ENCODE results near the gene PPY. TPM values are rescaled to one million over a fixed set of nuclear protein-coding genes. Genes with fewer than 3 reads are reported as not detected.

PPY gene
- total RNA-seq, 1 experiment from 2014 or later, result not detected

DNA sequence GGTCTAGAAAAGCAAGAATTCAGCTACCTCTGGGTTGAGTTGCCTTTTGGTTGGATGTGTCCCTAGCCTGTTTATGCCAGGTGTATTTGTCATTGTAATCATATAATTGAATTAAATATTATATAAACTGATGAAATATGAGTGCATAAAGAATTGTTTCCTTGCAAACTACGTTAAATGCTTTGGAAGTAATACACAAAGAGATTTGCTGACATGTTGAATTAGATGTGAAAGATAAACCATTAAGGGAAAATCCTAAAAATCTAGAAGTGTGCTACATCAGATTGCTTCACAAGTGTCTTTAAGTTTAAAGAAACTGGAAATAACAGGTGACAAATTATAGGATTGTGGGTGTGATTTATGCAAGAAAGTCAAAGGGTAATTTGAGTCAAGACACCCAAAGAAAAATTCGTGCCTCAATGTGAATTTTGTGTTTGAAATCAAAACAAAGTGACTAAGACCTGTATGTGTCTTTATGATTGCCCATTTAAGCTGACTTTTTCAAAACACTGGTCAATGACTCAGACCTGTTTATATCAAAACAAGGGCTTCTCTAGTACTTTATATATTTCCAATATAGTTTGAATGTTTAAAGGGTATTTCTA lies 16.6 kb upstream of the PPY start:
- Histone ChIP-seq H2AFZ (ENCODE audit: low read length) (no peak overlapping the region), H4K5ac (ENCODE audit: insufficient read length, low read depth, low read length) (no peak overlapping the region), H3K56ac (ENCODE audit: insufficient read length, low read depth, low read length) (no peak overlapping the region), H3K27me3 (ENCODE audit: insufficient read depth, low read length) (peaks cover 4% of the 10 kb centered on the region; the same call in 1 of the 2 replicates), H2BK15ac (ENCODE audit: low read depth, low read length) (no peak overlapping the region), H3K18ac (ENCODE audit: insufficient read length, low read depth, low read length) (no peak overlapping the region), H3K79me2 (ENCODE audit: insufficient read depth, low read length) (no peaks in the 10 kb centered on the region), H3K23ac (ENCODE audit: insufficient read length, low read depth, low read length) (no peak overlapping the region), H3K4me2 (ENCODE audit: insufficient read depth, insufficient read length, low read length) (no peak overlapping the region), H3K14ac (ENCODE audit: insufficient read depth, low read length) (no peak overlapping the region), H4K20me1 (ENCODE audit: control insufficient read depth, insufficient read depth, insufficient read length) (no peaks in the 10 kb centered on the region), H4K91ac (ENCODE audit: insufficient read length, low read depth, low read length) (no peak overlapping the region), H2BK120ac (ENCODE audit: low read depth, low read length, poor library complexity, severe bottlenecking) (no peak overlapping the region), H3K4me1 (ENCODE audit: insufficient read depth, low read length) (no peaks in the 10 kb centered on the region), H3K79me1 (ENCODE audit: insufficient read depth, low read depth, low read length, poor library complexity, severe bottlenecking) (no peaks in the 10 kb centered on the region), H2BK5ac (ENCODE audit: insufficient read length, low read length) (no peak overlapping the region), H3K23me2 (ENCODE audit: insufficient read length, low read depth, low read length, poor library complexity, severe bottlenecking) (no peaks in the 10 kb centered on the region), H2AK5ac (ENCODE audit: insufficient read length, low read length) (no peak overlapping the region), H3K9me3 (ENCODE audit: control insufficient read depth, low read depth, low read length) (no peaks in the 10 kb centered on the region), H2BK12ac (ENCODE audit: insufficient read length, low read depth, low read length) (no peak overlapping the region), H3K4ac (ENCODE audit: low read depth, low read length) (no peak overlapping the region), H3T11ph (ENCODE audit: low read length) (no peak overlapping the region), H2BK20ac (ENCODE audit: low read depth, low read length, poor library complexity, severe bottlenecking) (no peak overlapping the region), H4K8ac (replicated peaks; ENCODE audit: insufficient read length, low read depth, low read length) (no peak overlapping the region), H3K27ac (ENCODE audit: insufficient read length, low read depth, low read length) (no peak overlapping the region), H3K9ac (ENCODE audit: extremely low read depth, insufficient read length, low read length) (no peak overlapping the region)
- DNase-seq, result no peak
- no CpG with 5 or more reads among the region's 2 CpGs for WGBS (ENCODE audit: extremely low coverage, insufficient read length, low lambda C conversion rate)
- Mint-ChIP-seq H3K9me3 (no peaks in the 10 kb centered on the region; a peak in 1 of 5 replicates), H3K36me3 (ENCODE audit: insufficient read depth in 1 of 3, low read depth in 3 of 3) (no peaks in the 10 kb centered on the region), H3K27me3 (ENCODE audit: low read depth) (peaks cover 27% of the 10 kb centered on the region), H3K4me1 (0 out of 4 replicates have a peak, but pooled peaks cover 0 to 2% of the 10 kb centered on the region in 2 experiments), H3K4me3 (no peak overlapping the region), H3K27ac (no peak overlapping the region)
- TF ChIP-seq, protein P1, sequence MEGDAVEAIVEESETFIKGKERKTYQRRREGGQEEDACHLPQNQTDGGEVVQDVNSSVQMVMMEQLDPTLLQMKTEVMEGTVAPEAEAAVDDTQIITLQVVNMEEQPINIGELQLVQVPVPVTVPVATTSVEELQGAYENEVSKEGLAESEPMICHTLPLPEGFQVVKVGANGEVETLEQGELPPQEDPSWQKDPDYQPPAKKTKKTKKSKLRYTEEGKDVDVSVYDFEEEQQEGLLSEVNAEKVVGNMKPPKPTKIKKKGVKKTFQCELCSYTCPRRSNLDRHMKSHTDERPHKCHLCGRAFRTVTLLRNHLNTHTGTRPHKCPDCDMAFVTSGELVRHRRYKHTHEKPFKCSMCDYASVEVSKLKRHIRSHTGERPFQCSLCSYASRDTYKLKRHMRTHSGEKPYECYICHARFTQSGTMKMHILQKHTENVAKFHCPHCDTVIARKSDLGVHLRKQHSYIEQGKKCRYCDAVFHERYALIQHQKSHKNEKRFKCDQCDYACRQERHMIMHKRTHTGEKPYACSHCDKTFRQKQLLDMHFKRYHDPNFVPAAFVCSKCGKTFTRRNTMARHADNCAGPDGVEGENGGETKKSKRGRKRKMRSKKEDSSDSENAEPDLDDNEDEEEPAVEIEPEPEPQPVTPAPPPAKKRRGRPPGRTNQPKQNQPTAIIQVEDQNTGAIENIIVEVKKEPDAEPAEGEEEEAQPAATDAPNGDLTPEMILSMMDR (conservative IDR thresholded peaks at IDR 0.05), result no peak

All from H9 (cell line).